Stimulated activated CD4-positive, alpha-beta T cell treated with anti-CD3 and anti-CD28 coated beads, Interleukin-4, amount 100 ng/mL, for 1 hour (primary cell): ENCODE data around the gene KRTAP5-10.
A peak's percentile ranks its signal among the peaks of the same experiment; 100 is the strongest.
"Not testable (repeated sequence)": the region's sequence is repeated elsewhere in the genome, so short reads cannot be mapped to it uniquely, and the experiment has no call there.

Experiments
- DNase-seq: peaks from one replicate; pipeline ENCODE4 v3.0.0-alpha.2; 2020

Gene KRTAP5-10

GRCh38 chr11:71542879-71543777 is 22.2 kb upstream of the KRTAP5-10 start:
- DNase-seq = no peak

- DNase-seq = no peak
Measured at GRCh38 chr11:71543866-71544265, 21.5 kb upstream of the KRTAP5-10 start.

GRCh38 chr11:71544525-71545214 is 20.7 kb upstream of the KRTAP5-10 start:
- no peak for DNase-seq

- no peak for DNase-seq
Measured at GRCh38 chr11:71545405-71545966, 19.9 kb upstream of the KRTAP5-10 start.

DNA sequence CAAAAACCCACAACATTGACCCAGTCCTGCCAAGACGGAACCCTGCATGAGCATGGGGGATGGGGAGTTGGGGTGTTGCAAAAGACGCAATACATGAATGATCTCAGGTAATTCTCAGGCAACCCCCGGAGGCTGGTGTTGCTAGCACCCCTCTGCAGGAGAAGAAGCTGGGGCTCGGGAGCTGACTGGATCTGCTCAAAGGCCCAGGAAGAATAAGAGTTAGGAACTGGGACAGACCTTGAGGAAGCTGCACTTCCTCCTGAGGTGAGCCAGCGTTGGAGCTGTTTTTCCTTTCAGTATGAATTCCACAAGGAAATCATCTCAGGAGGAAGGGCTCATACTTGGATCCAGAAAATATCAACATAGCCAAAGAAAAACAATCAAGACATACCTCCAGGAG is 17.2 kb upstream of the KRTAP5-10 start, which contains the start of gene KRTAP5-9:
Gene KRTAP5-9, plus strand, starts transcription at position 301 of the 400 bp plus-strand sequence. CDS start 238 bp downstream, outside the sequence.
- DNase-seq = no peak

DNA sequence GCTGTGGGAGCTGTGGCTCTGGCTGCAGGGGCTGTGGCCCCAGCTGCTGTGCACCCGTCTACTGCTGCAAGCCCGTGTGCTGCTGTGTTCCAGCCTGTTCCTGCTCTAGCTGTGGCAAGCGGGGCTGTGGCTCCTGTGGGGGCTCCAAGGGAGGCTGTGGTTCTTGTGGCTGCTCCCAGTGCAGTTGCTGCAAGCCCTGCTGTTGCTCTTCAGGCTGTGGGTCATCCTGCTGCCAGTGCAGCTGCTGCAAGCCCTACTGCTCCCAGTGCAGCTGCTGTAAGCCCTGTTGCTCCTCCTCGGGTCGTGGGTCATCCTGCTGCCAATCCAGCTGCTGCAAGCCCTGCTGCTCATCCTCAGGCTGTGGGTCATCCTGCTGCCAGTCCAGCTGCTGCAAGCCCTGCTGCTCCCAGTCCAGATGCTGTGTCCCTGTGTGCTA is 16.6 kb upstream of the KRTAP5-10 start:
- no peak for DNase-seq

GRCh38 chr11:71551711-71552110 is 13.7 kb upstream of the KRTAP5-10 start:
- no peak for DNase-seq

GRCh38 chr11:71554996-71555395 is 10.4 kb upstream of the KRTAP5-10 start:
- DNase-seq = no peak

GRCh38 chr11:71555508-71555907 is 9.9 kb upstream of the KRTAP5-10 start:
- no peak for DNase-seq

DNA sequence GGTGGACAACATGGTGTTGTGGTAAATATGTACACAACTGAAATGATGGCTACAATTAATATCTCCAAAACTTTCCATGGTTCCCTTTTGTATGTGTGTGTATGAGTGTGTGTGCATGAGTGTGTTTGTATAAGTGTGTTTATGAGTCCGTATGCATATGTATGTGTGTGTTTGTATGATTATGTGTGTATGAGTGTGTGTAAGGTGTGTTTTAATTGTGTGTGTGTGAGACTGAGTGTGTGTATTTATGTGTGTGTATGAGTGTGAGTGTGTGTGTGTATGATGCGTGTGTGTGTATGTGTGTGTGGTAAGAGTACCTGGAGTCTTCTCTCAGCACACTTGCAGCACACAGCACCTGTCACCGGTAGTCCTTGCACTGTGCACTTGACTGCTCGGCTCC is 9.3 kb upstream of the KRTAP5-10 start:
- no peak for DNase-seq

- DNase-seq = no peak
Measured at GRCh38 chr11:71557257-71557656, 8.1 kb upstream of the KRTAP5-10 start.

DNA sequence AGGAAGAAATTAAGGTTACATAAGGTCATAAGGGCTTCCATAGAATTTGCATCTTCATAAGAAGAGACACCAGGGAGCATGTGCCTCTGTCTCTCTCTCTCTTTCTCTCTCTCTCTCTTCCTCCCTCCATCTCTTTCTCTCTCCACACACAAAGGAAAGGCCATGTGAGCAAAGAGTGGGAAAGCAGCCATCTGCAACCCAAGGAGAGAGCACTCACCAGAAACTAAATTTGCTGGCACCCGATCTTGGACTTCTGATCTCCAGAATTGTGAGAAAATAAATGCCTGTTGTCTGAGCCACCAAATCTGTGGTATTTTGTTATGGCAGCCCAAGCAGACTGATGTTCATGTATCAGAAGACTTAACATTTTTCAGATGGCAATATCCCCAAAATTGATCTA is 6.4 kb upstream of the KRTAP5-10 start:
- DNase-seq = no peak

DNA sequence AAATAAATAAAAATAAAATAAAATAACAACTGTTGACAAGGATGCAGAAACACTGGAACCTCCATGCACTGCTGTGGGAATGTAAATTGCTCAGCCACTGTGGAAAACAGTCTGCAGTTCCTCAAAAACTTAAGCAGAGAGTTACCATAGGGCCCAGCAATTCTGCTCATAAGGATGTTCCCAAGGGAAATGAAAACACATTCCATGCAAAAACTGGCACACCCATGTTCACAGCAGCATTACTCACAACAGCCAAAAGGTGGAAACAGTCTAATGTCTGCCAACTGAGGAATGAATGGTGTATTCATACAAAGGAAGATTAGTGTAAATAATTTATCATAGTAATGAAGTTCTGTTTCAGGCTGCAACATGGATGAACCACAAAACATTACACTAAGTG is 3.2 kb upstream of the KRTAP5-10 start:
- DNase-seq = no peak

- peak; percentile 10 for DNase-seq
Measured at GRCh38 chr11:71563406-71563805, 2.0 kb upstream of the KRTAP5-10 start.

- DNase-seq = no peak
Measured at GRCh38 chr11:71564430-71564829, 933 bp upstream of the KRTAP5-10 start.

GRCh38 chr11:71566081-71566620 is 788 bp downstream of the KRTAP5-10 start:
- no peak for DNase-seq

DNA sequence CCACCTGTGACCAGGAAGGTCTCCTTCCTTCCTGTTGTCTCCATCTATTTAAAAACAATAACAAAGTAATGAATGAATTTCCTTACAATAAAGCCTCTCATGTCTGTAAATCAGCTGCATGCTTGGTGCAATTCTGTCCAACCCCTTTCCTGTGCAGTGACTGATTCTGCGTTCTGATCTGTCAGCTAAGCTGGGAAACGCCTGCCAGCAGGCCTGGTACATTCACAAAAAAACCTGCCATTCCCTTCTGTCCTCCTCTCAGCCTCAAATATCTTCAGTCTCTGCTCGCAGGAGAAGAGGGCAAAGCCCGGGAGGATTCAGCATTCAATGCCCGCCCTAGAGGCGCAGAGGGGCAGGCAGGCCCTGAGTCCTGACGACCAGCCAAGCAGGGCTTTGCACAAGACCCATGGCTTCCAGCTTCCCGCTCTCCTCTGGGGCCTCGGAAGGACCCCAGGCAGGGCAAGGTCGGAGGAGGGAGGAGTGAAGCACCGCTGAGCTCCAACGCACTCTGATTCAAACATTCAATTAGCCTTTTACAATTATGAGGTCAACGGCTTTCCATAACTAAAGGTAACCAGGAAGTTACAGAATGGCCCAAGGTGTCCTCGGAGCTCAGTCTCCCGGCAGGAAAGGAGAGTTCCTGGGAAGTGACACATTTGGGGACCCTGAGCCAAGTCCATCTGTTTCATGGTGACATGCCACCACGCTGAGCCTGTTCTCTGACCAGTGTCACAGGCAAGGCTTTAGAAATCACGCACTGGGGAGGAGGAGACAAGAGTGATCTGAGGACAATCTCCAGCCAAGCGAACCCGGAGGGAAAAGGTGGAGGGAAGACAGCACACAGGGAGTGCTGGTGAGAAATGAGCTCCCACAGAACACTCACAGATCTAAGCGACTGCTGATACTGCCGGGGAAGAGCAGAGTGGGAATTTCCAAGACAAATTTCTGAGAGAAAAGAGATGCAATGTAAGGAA is 1.6 kb downstream of the KRTAP5-10 start:
- not testable (repeated sequence) for DNase-seq

GRCh38 chr11:71567633-71568032 is 2.3 kb downstream of the KRTAP5-10 start:
- DNase-seq = not testable (repeated sequence)

DNA sequence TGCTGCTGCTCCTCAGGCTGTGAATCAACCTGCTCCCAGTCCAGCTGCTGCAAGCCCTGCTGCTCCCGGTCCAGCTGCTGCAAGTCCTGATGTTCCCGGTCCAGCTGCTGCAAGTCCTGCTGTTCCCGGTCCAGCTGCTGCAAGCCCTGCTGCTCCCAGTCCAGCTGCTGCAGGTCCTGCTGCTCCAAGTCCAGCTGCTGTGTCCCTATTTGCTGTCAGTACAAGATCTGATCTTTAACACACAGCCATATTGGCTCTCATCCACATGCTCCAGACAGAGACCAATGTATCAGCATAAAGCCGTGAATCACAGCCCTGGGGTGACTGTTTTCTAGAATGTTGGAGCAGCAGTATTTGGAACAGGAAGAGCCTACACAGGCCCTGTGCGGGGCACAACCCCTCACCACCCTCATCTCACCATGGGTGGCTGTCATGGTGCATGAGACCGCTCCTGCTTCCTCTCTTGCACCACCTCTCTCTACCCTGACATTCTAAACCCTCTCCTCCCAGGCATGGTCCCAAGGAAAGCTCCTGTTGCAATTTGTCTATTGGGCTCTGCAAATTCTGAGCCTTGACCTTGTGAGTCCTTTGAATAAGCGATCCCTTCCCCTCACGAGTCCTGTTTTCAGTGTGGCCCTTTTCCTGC is 3.5 kb downstream of the KRTAP5-10 start:
- DNase-seq = no peak

DNA sequence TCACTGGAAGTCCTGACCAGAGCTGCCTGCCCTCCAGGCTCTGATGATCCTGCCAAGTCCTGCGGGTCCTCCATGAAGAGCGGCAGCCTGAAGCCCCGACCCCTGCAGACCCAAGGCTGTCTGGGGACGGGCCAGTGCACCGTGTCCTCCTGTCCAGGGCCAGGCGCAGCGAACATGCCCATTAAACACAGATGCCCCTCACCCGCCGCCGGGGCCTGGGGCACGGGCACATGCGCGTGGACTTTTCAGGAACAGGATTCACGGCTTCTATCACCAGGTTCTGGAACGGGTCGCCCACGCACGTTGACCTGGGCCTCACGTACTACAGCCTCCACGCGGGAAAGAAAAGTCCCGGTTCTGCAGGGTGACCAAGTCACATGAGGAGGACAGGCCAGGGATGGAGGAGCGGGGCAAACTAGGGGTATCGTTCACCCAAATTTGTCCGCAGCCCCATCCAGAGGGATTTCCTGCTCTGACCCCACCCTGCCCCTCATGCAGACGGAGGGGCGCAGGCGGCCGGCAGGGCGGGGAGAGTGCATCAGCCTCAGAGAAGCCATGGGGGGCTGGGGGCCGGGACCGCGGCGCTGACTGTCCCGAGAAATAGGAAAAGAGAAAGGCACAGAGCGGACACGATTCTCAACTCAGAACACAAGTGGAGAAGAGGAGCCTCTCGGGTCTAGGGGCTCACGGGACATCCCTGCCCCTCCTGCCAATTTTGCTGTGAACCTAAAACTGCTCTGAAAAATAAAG is 5.9 kb downstream of the KRTAP5-10 start:
- not testable (repeated sequence) for DNase-seq

- DNase-seq = no peak
Measured at GRCh38 chr11:71572811-71573210, 7.4 kb downstream of the KRTAP5-10 start.
